Motor neuron (in vitro differentiated cells): Measurements from ENCODE around the gene ZNF90. TPM values are rescaled to one million over a fixed set of nuclear protein-coding genes. Genes with fewer than 3 reads are reported as not detected.
"Not testable (repeated sequence)": the region's sequence is repeated elsewhere in the genome, so short reads cannot be mapped to it uniquely, and the experiment has no call there.

Source experiments
- ATAC-seq, 8 experiments: fragments of 200-7000 bp; cut with Tn5 transposase; replicated peaks in 6 of 8; 2 replicates each; pipeline ENCODE4 v1.8.0; 2021; ENCODE audit warnings: mild to moderate bottlenecking in 8 of 8, moderate library complexity in 8 of 8
- H3K27ac ChIP-seq, 2 donors: fragments of 250-450 bp; sonication (Bioruptor Pico); 2 replicates each; pipeline ENCODE4 v1.9.0; 2021; ENCODE audit warnings: antibody characterized with exemption in 2 of 2, mild to moderate bottlenecking in 2 of 2, moderate library complexity in 1 of 2
- H3K4me1 ChIP-seq, 2 donors: fragments of 250-450 bp; sonication (Bioruptor Pico); replicated peaks in 1 of 2; 2 replicates each; pipeline ENCODE4 v1.6.1; 2021; ENCODE audit warnings: antibody characterized with exemption in 2 of 2, mild to moderate bottlenecking in 2 of 2, moderate library complexity in 1 of 2
- H3K4me3 ChIP-seq, 5 donors: fragments of 250-450 bp; sonication (Bioruptor Pico); 2 replicates each; pipeline ENCODE4 v1.9.0; 2021; ENCODE audit warnings: antibody characterized with exemption in 5 of 5, mild to moderate bottlenecking in 5 of 5, moderate library complexity in 4 of 5
- WGBS, 10 experiments: fragments of 450-650 bp; shearing (Covaris generic); methylation state at CpG; one replicate each; pipeline ENCODE4 v1.0.0; 2022; 5-methylcytosine and 5-hydroxymethylcytosine counted together
- in situ Hi-C, 9 experiments: fragments of 400-800 bp; cut with MboI; loops; one replicate each; pipeline ENCODE4 v1.15.0; 2021; ENCODE audit warnings: low sequenced_read_pairs in 9 of 9, low pct_unique_long_range_greater_than_20kb in 2 of 9; ENCODE audit not compliant: unreplicated experiment in 9 of 9
- total RNA-seq, 8 experiments: library from RNA; unstranded; fragments of 300-600 nt; gene quantifications; 2 replicates each; pipeline versions ENCODE4 v1.2.3 to v1.2.4, GENCODE V29; 2022

The ZNF90 gene
- 1 to 10 TPM in 5 of 8 experiments, under 1 TPM in 2, not detected in 1; 0.36 to 7.1 (median 2.4) TPM for total RNA-seq

GRCh38 chr19:20077791-20078463, at the start of gene ZNF90:
TSS of gene ZNF90 (plus strand) at chr19:20078000. CDS start at chr19:20078133, 133 bp downstream.
- in situ Hi-C loops: no loop called here
- WGBS, 10 experiments: 0 to 18% (median 0%) methylated on average over 1 to 14 of the region's 28 CpGs
- H3K4me3 ChIP-seq: peak within 1 kb of the TSS; percentile 52 to 63 (median 60)
- no peaks in the 10 kb centered on the region for H3K4me1 ChIP-seq
- peak in 7 of 8 experiments; percentile 33 to 99 (median 99) for ATAC-seq
- peak within 1 kb of the TSS in 1 of 2 donors; percentile 57 for H3K27ac ChIP-seq

DNA sequence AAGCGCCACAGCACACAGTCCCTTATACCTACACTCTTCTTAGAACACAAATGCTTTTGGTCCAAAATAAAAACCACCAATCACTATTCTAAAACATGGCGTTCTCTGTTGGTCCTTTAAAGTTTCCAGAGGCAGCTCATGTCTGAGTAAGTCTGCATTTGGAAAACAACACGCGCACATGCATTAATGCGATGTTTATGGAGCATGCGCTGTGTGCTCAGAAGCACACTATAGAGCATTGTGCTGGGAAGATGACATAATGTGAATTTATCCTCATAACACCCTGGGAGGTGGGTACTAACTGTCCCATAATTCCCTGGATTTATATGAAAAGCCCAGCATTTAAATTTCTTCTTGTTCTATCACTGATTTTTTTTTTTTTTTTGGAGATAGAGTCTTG, 49.2 kb upstream of the ZNF90 start:
- Histone ChIP-seq H3K4me1 (no peaks in the 10 kb centered on the region), H3K27ac (no peak overlapping the region), H3K4me3 (no peak overlapping the region)
- in situ Hi-C loops: no loop called here
- WGBS, 10 experiments: 80 to 100% (median 100%) methylated on average over 1 to 6 of the region's 6 CpGs; no CpG with 5 or more reads in 1 of the 10 experiments
- no peak for ATAC-seq

DNA sequence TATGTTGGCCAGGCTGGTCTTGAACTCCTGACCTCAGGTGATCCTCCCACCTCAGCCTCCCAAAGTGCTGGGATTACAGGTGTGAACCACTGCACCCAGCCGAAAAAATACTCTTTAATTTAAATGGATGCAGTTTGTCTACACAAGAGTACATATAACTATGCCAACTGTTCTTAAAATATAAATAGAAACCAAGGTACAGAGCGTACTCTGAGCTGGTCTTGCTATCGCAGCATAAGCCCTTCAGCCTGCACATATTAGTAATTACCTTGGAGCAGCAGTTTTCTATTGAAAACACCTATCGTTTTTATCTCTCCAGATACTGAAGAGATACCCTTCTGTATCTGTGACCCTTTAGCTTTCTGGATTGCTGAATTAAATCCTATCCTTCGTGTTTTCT, 41.9 kb upstream of the ZNF90 start:
- in situ Hi-C loops: no loop called here
- Histone ChIP-seq H3K4me1 (peaks cover 10 to 17% of the 10 kb centered on the region in 2 donors), H3K27ac (no peak overlapping the region), H3K4me3 (no peak overlapping the region)
- 0 to 100% (median 90%) methylated on average over 1 to 4 of the region's 5 CpGs for WGBS, 10 experiments
- no peak for ATAC-seq

GRCh38 chr19:20038358-20039202, 39.2 kb upstream of the ZNF90 start:
- peak overlapping the region; percentile 84 to 94 for H3K27ac ChIP-seq
- WGBS, 10 experiments: 0 to 4% (median 0%) methylated on average over 1 to 12 of the region's 26 CpGs
- H3K4me1 ChIP-seq: peaks cover 10 to 17% of the 10 kb centered on the region in 2 donors
- peak in 2 of 8 experiments; percentile 30 to 31 for ATAC-seq
- in situ Hi-C loops: no loop called here
- peak overlapping the region; percentile 65 to 93 (median 87) for H3K4me3 ChIP-seq

DNA sequence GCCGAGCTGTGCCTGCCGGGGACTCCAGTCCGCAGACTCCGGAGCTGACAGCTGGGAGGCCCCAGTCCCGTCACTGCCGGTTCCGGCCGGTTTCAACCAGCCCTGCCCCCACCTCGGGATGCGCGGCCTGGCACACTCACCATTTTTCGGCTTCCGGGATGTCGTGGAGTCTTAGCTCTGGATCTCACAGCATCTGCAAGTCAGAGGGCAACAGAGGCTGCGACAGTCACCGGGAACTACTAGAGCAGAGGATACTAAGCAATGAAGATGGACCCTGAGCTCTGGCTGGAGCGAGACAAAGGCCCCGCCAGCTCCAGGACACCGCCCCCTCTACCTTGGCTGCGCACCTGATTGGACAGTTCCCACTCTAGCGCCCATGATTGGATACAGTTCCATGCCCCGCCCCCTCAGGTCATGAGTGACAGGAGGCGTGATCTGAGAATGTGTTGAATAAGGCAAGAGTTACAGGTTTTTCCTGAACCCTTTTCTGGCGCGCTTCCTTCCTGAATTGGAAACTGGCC, 38.5 kb upstream of the ZNF90 start, which contains the start of gene ZNF682:
Gene ZNF682, minus strand, starts transcription at position 303 of the 521 bp plus-strand sequence. Its CDS starts 160 bp downstream, at position 143.
- peaks cover 10 to 17% of the 10 kb centered on the region in 2 donors for H3K4me1 ChIP-seq
- peak within 1 kb of the TSS; percentile 65 to 93 (median 87) for H3K4me3 ChIP-seq
- in situ Hi-C loops: no loop called here
- peak; percentile 97 to 99 (median 99) for ATAC-seq
- peak within 1 kb of the TSS; percentile 84 to 94 for H3K27ac ChIP-seq
- 0 to 29% (median 9%) methylated on average over 1 to 20 of the region's 25 CpGs; no CpG with 5 or more reads in 4 of the 10 experiments for WGBS, 10 experiments

GRCh38 chr19:20044663-20045062, 33.1 kb upstream of the ZNF90 start:
- no peak overlapping the region for H3K4me3 ChIP-seq
- peaks cover 0 to 3% of the 10 kb centered on the region in 2 donors for H3K4me1 ChIP-seq
- WGBS, 10 experiments: 20 to 88% (median 59%) methylated on average over 1 to 3 of the region's 3 CpGs
- H3K27ac ChIP-seq: no peak overlapping the region
- ATAC-seq: no peak
- in situ Hi-C loops: no loop called here

GRCh38 chr19:20045742-20046141, 32.1 kb upstream of the ZNF90 start:
- H3K27ac ChIP-seq, H3K4me3 ChIP-seq, in situ Hi-C loops, ATAC-seq, H3K4me1 ChIP-seq: not testable (repeated sequence)
- WGBS, 10 experiments: 17 to 100% (median 65%) methylated on average over 1 to 5 of the region's 5 CpGs

DNA sequence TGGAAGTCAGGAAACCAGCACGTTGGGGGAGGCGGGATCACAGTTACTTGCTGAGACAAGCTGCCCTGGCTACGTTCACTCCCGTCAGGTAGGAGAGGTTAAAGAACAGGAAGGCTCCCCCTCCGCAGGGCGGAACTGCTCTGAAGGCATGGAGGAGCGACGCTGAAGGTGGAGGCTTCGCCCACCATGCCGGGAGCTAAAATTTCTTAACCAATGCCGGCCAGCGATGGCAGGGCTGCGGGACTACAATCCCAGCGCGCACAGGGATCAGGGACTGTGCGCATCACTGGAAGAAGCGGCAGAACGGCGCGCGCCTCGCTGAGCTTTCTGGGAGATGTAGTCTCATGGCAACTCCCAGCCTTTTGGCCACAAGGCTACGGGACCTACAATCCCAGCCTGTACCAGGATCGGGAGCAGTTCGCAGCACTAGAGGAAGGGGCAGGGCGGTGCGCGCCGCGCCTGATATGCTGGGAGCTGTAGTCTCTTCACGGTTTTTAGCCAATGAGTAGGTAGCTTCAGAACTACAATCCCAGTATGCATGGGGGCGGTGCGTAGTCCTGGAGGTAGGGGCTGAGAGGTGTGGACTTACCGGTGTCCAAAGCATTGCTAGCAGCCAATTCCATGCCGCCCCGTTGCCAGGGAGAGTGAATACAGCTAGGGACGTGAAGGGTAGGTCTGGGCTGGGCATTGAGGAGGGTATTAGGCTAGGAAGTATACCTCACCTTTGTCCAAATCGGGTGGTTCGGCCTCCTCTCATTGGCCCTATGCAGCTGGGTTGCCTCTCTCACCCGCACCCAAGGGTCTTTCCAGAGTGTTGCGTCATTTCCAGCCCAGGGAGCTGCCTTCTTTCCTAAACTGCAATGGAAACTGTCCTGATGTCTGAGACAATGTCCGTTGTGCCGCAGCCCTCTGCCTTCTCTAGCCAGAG, 25.7 kb upstream of the ZNF90 start:
- Histone ChIP-seq H3K27ac (peak overlapping the region; percentile 71 to 85), H3K4me3 (peak overlapping the region; percentile 54 to 78 (median 65)), H3K4me1 (peaks cover 4 to 5% of the 10 kb centered on the region in 2 donors)
- peak; percentile 91 to 99 (median 98) for ATAC-seq
- 0 to 23% (median 0%) methylated on average over 1 to 14 of the region's 43 CpGs; no CpG with 5 or more reads in 1 of the 10 experiments for WGBS, 10 experiments
- in situ Hi-C loops: no loop called here

GRCh38 chr19:20058738-20059137, 19.1 kb upstream of the ZNF90 start:
- H3K4me1 ChIP-seq, H3K27ac ChIP-seq, H3K4me3 ChIP-seq, in situ Hi-C loops, ATAC-seq: not testable (repeated sequence)

DNA sequence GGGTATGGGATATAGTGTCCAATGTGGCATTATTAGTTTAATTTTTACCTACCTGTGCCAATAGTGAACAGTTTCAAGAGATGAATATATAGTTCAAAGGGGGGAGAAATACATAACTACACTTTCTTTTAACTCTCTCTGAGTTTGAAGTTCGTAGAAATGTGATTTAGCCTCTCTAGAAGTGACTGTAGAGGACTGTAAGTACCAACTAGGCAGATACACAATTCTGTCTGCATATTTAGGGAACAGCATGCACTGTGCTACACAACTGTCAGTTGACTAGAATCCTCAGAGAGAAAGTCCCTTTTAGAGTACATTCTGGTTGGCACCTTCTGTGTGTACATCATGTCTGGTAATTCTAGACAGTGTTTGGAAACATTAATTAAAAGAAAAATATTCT, 17.5 kb upstream of the ZNF90 start:
- in situ Hi-C loops: no loop called here
- ATAC-seq: no peak
- no peak overlapping the region for H3K27ac ChIP-seq
- H3K4me3 ChIP-seq: no peak overlapping the region
- H3K4me1 ChIP-seq: no peaks in the 10 kb centered on the region
- 0 to 80% (median 42%) methylated on average over 1 of the region's 1 CpG; no CpG with 5 or more reads in 1 of the 10 experiments for WGBS, 10 experiments

- Histone ChIP-seq H3K27ac (no peak overlapping the region), H3K4me3 (no peak overlapping the region), H3K4me1 (no peaks in the 10 kb centered on the region)
- 0 to 64% (median 21%) methylated on average over 1 to 3 of the region's 3 CpGs; no CpG with 5 or more reads in 2 of the 10 experiments for WGBS, 10 experiments
- ATAC-seq: no peak
- in situ Hi-C loops: no loop called here
Observed at GRCh38 chr19:20066861-20067260, 10.9 kb upstream of the ZNF90 start.

DNA sequence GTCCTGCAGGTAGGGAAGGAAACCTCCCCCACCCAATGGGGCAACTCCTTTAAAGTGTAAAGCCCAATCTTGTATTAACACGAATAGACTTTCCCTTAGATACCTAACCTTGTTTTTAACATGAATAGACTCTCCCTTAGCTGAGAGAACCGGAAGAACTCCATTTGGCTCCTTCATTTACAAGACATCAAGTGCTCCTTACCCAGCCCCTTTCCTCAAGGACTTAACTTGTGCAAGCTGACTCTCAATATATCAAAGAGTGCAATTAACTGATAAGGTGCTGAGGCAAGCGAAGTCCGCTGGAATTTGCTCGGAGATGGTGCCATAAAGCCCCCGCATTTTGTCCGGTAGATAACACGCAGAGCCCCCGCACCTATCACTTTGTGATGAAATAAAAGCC, 9.9 kb upstream of the ZNF90 start:
- WGBS, 10 experiments: 0 to 60% (median 38%) methylated on average over 1 to 8 of the region's 9 CpGs; no CpG with 5 or more reads in 2 of the 10 experiments

More for the DNA sequence above, 9.9 kb upstream of the ZNF90 start:
- in situ Hi-C loops: no loop called here
- Histone ChIP-seq H3K27ac (no peak overlapping the region), H3K4me3 (no peak overlapping the region), H3K4me1 (no peaks in the 10 kb centered on the region)
- no peak for ATAC-seq
